Neural progenitor cell (in vitro differentiated cells): ENCODE data around the gene SF3B6.
"Not testable (repeated sequence)": the region's sequence is repeated elsewhere in the genome, so short reads cannot be mapped to it uniquely, and the experiment has no call there.

Experiments
- EZH2phosphoT487 ChIP-seq: fragments of 200-600 bp; sonication (generic); IDR thresholded peaks from 2 replicates; pipeline ENCODE4 v1.6.1; 2017; ENCODE audit warnings: antibody characterized with exemption
- TF ChIP-seq, protein P1 (sequence below): fragments of 200-600 bp; sonication (generic); IDR thresholded peaks from 2 replicates; pipeline ENCODE4 v1.5.1; 2017; ENCODE audit warnings: antibody characterized with exemption, mild to moderate bottlenecking

- TF ChIP-seq, protein P1, sequence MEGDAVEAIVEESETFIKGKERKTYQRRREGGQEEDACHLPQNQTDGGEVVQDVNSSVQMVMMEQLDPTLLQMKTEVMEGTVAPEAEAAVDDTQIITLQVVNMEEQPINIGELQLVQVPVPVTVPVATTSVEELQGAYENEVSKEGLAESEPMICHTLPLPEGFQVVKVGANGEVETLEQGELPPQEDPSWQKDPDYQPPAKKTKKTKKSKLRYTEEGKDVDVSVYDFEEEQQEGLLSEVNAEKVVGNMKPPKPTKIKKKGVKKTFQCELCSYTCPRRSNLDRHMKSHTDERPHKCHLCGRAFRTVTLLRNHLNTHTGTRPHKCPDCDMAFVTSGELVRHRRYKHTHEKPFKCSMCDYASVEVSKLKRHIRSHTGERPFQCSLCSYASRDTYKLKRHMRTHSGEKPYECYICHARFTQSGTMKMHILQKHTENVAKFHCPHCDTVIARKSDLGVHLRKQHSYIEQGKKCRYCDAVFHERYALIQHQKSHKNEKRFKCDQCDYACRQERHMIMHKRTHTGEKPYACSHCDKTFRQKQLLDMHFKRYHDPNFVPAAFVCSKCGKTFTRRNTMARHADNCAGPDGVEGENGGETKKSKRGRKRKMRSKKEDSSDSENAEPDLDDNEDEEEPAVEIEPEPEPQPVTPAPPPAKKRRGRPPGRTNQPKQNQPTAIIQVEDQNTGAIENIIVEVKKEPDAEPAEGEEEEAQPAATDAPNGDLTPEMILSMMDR = not testable (repeated sequence)
- not testable (repeated sequence) for TF ChIP-seq EZH2phosphoT487
These were observed 24.6 kb upstream of the SF3B6 start for GRCh38 chr2:24100732-24101131.
